Astrocyte of the cerebellum (primary cell): ENCODE results near the gene FGF19.
"Not testable (repeated sequence)": the region's sequence is repeated elsewhere in the genome, so short reads cannot be mapped to it uniquely, and the experiment has no call there.

Experiments
- DNase-seq: peaks from one replicate; pipeline ENCODE4 v3.0.0-alpha.2; 2011; ENCODE audit warnings: low read depth
- H3K4me3 ChIP-seq: 2 replicates; pipeline ENCODE4 v1.5.1; 2011; ENCODE audit warnings: mild to moderate bottlenecking, low read depth, low read length, moderate library complexity
- in situ Hi-C: cut with HindIII; loops from 2 replicates; pipeline ENCODE4 v1.10.0; 2017; ENCODE audit warnings: low sequenced_read_pairs
- TF ChIP-seq, protein P1 (sequence below): IDR thresholded peaks from 2 replicates; pipeline ENCODE4 v1.5.1; 2012; ENCODE audit warnings: low read length, low read depth, moderate library complexity, mild to moderate bottlenecking; ENCODE audit errors: missing control alignments

The FGF19 gene

DNA sequence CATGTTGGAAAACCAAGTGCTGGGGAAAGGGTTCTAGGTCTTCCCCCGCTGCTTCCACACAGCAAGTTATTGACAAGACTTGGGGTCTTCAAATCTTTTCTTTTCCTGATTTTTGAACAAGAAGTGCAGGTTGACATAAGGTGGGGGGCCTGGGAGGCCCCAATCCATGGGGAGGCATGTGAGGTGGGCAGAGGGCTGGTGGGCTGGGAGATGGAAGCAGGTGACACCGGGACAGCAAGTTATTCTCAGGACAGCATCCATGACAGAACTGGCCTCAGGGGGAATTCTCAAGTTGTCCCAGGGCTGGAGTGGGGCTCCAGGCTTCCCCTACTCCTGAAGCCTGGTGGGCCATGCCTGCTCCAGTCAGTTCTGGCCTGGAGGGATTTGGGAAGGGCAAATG is 5.5 kb downstream of the FGF19 start:
- in situ Hi-C loops, result no loop called here
- TF ChIP-seq, protein P1, sequence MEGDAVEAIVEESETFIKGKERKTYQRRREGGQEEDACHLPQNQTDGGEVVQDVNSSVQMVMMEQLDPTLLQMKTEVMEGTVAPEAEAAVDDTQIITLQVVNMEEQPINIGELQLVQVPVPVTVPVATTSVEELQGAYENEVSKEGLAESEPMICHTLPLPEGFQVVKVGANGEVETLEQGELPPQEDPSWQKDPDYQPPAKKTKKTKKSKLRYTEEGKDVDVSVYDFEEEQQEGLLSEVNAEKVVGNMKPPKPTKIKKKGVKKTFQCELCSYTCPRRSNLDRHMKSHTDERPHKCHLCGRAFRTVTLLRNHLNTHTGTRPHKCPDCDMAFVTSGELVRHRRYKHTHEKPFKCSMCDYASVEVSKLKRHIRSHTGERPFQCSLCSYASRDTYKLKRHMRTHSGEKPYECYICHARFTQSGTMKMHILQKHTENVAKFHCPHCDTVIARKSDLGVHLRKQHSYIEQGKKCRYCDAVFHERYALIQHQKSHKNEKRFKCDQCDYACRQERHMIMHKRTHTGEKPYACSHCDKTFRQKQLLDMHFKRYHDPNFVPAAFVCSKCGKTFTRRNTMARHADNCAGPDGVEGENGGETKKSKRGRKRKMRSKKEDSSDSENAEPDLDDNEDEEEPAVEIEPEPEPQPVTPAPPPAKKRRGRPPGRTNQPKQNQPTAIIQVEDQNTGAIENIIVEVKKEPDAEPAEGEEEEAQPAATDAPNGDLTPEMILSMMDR, result no peak
- DNase-seq, result no peak
- H3K4me3 ChIP-seq, result no peak overlapping the region

DNA sequence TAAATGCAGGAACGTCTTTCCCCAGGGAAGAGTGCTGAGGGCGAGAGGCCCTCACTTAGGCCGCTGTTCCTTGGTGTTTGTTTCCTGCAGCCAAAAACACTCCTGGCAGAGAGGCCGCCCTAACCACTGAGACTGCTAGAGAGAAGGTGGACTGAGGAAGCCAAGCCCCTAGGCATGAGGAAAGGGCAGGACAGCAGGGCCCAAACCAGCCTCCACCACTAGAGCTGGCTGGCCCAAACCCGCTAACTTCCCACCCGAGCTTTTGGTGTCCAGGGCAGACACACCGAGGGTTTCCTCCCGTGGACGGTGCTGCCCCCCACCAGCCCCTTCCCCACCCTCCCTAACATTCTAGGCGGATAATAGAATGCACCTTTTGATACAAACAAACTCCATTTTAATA is 6.0 kb downstream of the FGF19 start:
- no peak overlapping the region for H3K4me3 ChIP-seq
- in situ Hi-C loops, result no loop called here
- DNase-seq, result no peak
- TF ChIP-seq, protein P1, result no peak

DNA sequence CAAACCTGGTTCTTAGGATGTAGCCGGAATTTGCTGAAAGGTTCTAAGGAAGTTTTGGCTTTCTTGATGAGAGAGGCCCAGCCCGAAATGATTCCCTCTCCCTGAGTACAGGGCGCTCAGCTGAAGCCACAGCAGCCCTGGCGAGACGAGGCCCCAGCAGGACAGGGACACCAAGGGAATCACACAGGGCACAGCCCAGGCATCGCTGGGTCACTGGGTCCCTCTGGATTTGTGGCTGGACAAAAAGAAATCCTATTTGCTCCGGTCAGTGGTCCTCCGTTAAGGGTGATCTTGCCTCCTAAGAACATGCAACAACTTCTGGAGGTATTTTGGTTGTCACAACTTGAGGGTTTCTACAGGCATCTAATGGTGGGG is 6.4 kb downstream of the FGF19 start:
- in situ Hi-C loops, result no loop called here

DNA sequence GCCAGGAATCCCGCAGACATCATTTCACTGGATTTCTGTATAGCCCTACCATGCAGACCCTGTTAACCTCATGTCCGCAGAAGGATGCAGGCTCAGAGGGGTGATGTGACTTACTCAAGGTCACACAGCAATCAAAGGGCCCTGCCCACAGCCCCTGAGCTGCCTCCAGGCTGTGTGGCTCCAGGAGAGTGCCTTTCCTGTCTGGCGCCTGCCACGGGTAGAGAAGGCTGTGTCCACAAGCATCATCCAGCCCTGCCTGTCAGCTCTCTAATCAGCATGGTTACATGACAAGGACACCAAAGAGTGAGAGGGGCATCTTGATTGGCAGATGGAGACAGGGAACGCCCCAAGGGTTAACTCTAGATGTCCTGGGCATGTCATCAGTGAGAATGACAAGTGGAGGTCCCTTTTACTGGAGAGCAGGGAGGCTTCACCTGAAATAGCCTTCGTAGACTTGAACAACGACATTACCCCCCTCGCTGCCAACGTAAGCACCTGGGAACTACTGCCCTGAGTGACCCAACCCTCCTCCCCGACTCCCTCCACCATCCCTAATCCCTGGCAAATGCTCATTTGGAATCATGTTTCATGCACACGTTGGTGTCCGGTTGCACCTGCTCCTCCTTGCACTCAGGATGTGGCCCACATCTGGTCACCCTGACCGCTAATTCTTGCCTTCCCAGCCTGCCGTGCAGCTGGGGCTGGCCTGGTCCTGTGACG is 6.9 kb downstream of the FGF19 start:
- TF ChIP-seq, protein P1, result no peak
- no peak for DNase-seq
- in situ Hi-C loops, result no loop called here
- no peak overlapping the region for H3K4me3 ChIP-seq

More for the DNA sequence above, 6.4 kb downstream of the FGF19 start:
- DNase-seq, result no peak
- no peak overlapping the region for H3K4me3 ChIP-seq
- TF ChIP-seq, protein P1, result no peak

DNA sequence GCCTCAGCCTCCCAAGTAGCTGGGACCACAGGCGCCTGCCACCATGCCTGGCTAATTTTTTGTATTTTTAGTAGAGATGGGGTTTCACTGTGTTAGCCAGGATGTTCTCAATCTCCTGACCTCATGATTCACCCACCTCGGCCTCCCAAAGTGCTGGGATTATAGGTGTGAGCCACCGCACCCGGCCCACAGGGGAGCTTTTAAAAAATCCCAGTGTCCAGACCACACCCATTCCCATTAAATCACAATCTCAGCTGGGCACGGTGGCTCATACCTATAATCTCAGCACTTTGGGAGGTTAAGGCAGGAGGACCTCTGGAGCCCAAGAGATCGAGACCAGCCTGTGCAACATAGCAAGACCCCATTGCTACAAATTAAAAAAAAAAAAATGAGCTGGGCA is 7.8 kb downstream of the FGF19 start:
- DNase-seq, H3K4me3 ChIP-seq, in situ Hi-C loops: not testable (repeated sequence)

DNA sequence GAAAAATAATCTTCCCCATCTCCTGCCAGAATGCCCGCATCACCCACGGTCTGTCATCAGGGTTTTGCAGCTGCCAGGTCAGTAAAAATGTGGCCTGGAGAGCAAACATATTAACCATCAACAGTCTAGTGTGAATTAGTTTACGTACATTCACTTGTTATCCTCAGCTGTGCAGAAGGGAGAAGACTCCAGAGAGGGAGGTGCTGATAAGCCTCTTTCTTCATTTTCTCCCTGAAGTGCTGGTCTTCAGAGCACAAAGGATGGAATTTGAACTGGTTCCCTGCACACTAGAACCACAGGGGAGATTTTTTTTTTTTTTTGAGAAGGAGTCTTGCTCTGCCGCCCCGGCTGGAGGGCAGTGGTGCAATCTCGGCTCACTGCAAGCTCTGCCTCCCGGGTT is 8.2 kb downstream of the FGF19 start:
- H3K4me3 ChIP-seq, result no peak overlapping the region
- DNase-seq, result no peak
- in situ Hi-C loops, result no loop called here
- TF ChIP-seq, protein P1, result no peak

DNA sequence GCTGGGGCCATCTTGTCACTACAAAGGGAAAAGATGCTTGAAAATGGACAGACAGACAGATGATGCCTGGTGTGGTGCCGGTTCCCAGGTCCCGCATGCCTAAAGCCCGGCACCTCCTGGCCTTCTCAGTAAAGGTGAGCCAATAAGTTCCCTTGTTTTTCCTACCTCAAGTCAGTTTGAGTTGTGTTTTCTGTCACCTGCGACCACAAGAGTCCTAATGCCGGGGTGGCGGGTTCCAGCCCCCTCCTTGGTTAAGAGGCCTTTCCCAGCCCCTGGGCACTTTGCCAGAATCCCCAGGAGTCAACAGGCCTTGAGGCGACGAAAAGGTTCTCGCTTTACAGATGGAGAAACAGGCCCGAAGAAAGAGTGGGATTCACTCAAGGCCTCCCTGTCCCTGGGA is 9.0 kb downstream of the FGF19 start:
- no peak overlapping the region for H3K4me3 ChIP-seq
- in situ Hi-C loops, result no loop called here
- no peak for DNase-seq
- TF ChIP-seq, protein P1, result no peak
